ENCODE data around the gene JAZF1. TPM values are rescaled to one million over a fixed set of nuclear protein-coding genes. Genes with fewer than 3 reads are reported as not detected.

Gene JAZF1
- total RNA-seq, 1 donor from 2014 or later, result 2.8 TPM

GRCh38 chr7:28165961-28166955 is 14.3 kb downstream of the JAZF1 start:
- DNase-seq (ENCODE audit: low read depth in 2 of 2), result no peak

- no peak for DNase-seq (ENCODE audit: low read depth in 2 of 2)
Observed at GRCh38 chr7:28165261-28165660, 15.3 kb downstream of the JAZF1 start.

- no peak for DNase-seq (ENCODE audit: low read depth in 2 of 2)
Observed at GRCh38 chr7:28163949-28164348, 16.6 kb downstream of the JAZF1 start.

- DNase-seq (ENCODE audit: low read depth in 2 of 2), result no peak
Observed at GRCh38 chr7:28161331-28161730, 19.3 kb downstream of the JAZF1 start.

- no peak for DNase-seq (ENCODE audit: low read depth in 2 of 2)
Observed at GRCh38 chr7:28160551-28160991, 20.0 kb downstream of the JAZF1 start.

- no peak for DNase-seq (ENCODE audit: low read depth in 2 of 2)
Observed at GRCh38 chr7:28157831-28158416, 22.7 kb downstream of the JAZF1 start.

GRCh38 chr7:28157076-28157745 is 23.4 kb downstream of the JAZF1 start:
- DNase-seq (ENCODE audit: low read depth in 2 of 2), result no peak

- DNase-seq (ENCODE audit: low read depth in 2 of 2), result no peak
Observed at GRCh38 chr7:28156401-28156800, 24.2 kb downstream of the JAZF1 start.

- no peak for DNase-seq (ENCODE audit: low read depth in 2 of 2)
Observed at GRCh38 chr7:28155964-28156363, 24.6 kb downstream of the JAZF1 start.

- DNase-seq (ENCODE audit: low read depth in 2 of 2), result no peak
Observed at GRCh38 chr7:28155019-28155660, 25.5 kb downstream of the JAZF1 start.

- peak in 1 of 2 donors; percentile 17 for DNase-seq (ENCODE audit: low read depth in 2 of 2)
Observed at GRCh38 chr7:28152594-28152993, 28.0 kb downstream of the JAZF1 start.

GRCh38 chr7:28151965-28152364 is 28.6 kb downstream of the JAZF1 start:
- peak in 1 of 2 donors; percentile 71 for DNase-seq (ENCODE audit: low read depth in 2 of 2)

- DNase-seq (ENCODE audit: low read depth in 2 of 2), result peak in 1 of 2 donors; percentile 30
Observed at GRCh38 chr7:28149291-28150101, 31.1 kb downstream of the JAZF1 start.

- no peak for DNase-seq (ENCODE audit: low read depth in 2 of 2)
Observed at GRCh38 chr7:28145931-28146330, 34.7 kb downstream of the JAZF1 start.

- DNase-seq (ENCODE audit: low read depth in 2 of 2), result no peak
Observed at GRCh38 chr7:28145090-28145626, 35.4 kb downstream of the JAZF1 start.

GRCh38 chr7:28144266-28144665 is 36.3 kb downstream of the JAZF1 start:
- DNase-seq (ENCODE audit: low read depth in 2 of 2), result peak in 1 of 2 donors; percentile 35

- no peak for DNase-seq (ENCODE audit: low read depth in 2 of 2)
Observed at GRCh38 chr7:28142650-28143049, 37.9 kb downstream of the JAZF1 start.

- no peak for DNase-seq (ENCODE audit: low read depth in 2 of 2)
Observed at GRCh38 chr7:28140979-28141378, 39.6 kb downstream of the JAZF1 start.

GRCh38 chr7:28138837-28139236 is 41.8 kb downstream of the JAZF1 start:
- DNase-seq (ENCODE audit: low read depth in 2 of 2), result no peak

GRCh38 chr7:28137463-28137862 is 43.1 kb downstream of the JAZF1 start:
- no peak for DNase-seq (ENCODE audit: low read depth in 2 of 2)
